Activated CD4-positive, CD25-positive, alpha-beta regulatory T cell (primary cell): ENCODE measurements around the gene C19orf67.
"Not testable (repeated sequence)": the region's sequence is repeated elsewhere in the genome, so short reads cannot be mapped to it uniquely, and the experiment has no call there.

ENCODE experiments used
- DNase-seq, 4 experiments: peaks; one replicate each; lab custom pipeline; 2025; lab: John Stamatoyannopoulos, UW

Gene C19orf67

DNA sequence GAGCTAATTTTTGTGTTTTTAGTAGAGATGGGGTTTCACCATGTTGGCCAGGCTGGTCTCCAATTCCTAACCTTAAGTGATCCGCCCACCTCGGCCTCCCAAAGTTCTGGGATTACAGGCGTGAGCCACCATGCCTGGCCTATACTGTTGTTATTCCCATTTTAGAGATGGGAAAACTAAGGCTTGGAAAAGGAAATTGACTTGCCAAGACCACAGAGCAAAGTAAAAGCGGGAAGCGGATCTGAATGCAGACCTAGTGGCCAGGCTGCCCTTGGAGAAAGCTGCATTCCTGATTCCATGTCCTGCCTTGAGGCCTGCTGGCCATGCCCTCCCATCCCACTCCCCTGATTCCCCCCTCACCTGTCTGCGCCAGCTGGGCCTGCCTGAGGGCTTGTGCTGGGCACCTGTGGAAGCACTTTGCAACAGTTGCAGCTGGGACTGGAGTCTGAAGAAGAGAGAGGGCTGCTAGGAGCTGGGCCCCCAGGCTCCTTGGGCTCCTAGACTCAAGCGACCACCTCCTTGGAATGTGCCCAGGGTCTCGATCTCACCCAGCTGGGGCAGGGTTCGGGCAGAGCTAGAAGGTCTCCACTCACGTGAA, 29.4 kb downstream of the C19orf67 start:
- no peak for DNase-seq

GRCh38 chr19:14055396-14055795, 30.2 kb downstream of the C19orf67 start:
- no peak for DNase-seq

GRCh38 chr19:14054721-14055120, 30.9 kb downstream of the C19orf67 start:
- DNase-seq = no peak

DNA sequence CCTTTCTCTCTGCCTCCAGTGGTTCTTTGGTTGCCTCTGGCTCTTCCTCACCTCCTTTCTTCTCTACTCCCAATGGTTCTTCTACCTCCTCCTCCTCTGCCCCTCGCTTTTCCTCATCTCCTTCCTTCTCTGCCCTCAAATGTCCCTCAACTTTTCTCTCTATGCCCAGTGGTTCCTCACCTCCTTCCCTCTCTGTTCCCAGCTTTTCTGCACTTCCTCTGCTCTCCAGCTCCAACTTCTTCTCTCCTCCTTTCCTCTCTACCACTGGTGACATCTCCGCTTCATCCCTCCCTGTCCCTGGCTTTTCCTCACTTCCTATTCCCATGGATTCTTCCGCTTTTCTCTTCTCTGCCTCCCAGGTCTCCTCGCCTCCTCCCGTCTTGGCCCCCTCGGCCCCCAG, 31.5 kb downstream of the C19orf67 start:
- DNase-seq = no peak

GRCh38 chr19:14053500-14053899, 32.1 kb downstream of the C19orf67 start:
- no peak for DNase-seq

DNA sequence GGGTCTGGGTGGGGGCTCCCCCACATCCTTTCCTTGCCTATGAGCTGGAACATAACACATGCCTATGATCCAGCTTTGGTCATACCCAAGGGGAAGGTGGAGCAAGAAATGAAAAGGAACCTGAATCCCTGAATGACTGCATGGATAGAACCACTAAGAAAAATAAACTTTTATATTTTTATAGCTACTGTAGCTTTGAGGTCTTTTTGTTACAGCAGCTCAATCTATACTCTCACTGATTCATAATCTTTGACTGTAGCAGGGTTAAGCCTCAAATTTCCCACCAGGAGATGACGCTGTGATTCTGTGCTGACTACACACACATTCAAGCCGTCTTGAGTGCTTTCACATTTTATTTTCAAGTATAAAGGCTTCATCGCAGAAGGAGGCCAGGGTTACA, 32.6 kb downstream of the C19orf67 start:
- no peak for DNase-seq

GRCh38 chr19:14052470-14052869, 33.1 kb downstream of the C19orf67 start:
- DNase-seq = no peak

DNA sequence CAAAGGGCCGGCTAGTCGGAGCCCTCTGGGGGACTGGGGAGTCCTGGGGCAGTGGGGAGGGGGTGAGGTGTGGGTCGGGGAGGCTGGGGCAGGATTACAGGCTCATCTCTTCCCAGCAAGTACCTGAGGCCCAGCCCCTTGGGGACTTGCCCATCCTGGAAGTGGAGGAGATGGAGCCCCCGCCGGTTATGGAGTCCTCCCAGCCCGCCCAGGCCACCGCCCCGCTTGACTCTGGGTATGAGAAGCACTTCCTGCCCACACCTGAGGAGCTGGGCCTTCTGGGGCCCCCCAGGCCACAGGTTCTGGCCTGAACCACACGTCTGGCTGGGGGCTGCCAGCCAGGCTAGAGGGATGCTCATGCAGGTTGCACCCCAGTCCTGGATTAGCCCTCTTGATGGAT, 33.6 kb downstream of the C19orf67 start:
- no peak for DNase-seq

GRCh38 chr19:14050961-14051360, 34.6 kb downstream of the C19orf67 start:
- DNase-seq = not testable (repeated sequence)

- no peak for DNase-seq
Observed at GRCh38 chr19:14050512-14050911, 35.1 kb downstream of the C19orf67 start.

- peak; percentile 48 to 73 (median 66) for DNase-seq
Observed at GRCh38 chr19:14048443-14049153, 37.0 kb downstream of the C19orf67 start.

GRCh38 chr19:14047866-14048265, 37.7 kb downstream of the C19orf67 start:
- DNase-seq = not testable (repeated sequence)

DNA sequence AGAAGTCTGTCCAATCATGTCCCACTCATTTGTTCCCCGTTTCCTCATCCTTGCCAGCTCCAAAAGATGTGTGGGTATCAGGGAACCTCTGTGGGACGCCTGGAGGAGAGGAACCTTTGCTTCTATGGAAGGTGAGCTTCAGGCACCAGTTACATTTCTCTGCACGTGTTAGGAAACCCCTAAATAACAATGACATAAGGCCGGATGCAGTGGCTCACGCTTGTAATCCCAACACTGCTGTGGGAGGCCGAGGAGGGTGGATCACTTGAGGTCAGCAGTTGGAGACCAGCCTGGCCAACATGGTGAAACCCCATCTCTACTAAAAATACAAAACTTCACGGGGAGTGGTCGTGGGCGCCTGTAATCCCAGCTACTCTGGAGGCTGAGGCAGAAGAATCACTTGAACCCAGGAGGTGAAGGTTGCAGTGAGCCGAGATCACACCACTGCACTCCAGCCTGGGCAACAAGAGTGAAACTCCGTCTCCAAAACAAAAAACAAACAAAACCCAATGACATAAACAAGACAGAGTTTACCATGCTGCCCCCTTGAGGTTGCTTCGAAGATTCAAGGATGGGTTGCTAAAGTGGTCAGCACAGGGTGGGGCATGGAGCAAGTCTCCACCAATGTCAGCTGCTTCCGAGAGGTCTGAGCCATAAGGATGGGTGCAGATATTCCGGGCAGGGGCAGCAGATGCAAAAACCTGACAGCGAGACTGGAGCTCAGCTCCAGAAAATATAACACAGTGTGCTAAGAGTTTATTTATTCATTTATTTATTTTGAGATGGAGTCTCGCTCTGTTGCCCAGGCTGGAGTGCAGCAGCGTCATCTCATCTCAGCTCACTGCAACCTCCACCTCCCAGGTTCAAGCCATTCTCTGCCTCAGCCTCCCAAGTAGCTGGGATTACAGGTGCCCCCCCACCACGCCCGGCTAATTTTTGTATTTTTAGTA, 42.6 kb downstream of the C19orf67 start:
- peak in 1 of 4 experiments; percentile 15 for DNase-seq

- no peak for DNase-seq
Observed at GRCh38 chr19:14039181-14039580, 46.4 kb downstream of the C19orf67 start.

DNA sequence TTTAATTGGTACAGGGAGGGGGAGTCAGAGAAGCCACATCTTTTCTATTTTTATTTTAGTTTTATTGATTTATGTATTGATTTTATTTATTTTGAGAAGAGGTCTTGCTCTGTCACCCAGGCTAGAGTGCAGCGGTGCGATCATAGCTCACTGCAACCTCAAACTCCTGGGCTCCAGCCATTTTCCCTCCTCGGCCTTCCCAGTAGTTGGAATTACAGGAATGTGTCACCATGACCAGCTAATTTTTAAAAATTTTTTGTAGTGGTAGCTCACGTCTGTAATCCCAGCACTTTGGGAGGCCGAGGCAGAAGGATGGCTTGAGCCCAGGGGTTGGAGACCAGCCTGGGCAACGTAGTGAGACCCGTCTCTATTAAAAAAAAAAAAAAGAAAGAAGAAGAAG, 49.9 kb downstream of the C19orf67 start:
- no peak for DNase-seq

DNA sequence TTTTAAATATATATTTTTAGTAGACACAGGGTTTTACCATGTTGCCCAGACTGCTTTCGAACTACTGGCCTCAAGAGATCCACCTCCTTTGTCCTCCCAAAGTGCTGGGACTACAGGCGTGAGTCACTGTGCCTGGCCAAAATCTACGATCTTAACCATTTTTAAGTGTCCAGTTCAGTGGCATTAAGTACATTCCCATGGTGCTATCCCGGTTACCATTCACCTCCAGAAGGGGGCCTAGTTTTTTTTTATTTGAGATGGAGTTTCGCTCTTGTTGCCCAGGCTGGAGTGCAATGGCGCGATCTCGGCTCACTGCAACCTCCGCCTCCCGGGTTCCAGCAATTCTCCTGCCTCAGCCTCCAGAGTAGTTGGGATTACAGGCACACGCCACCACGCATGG, 50.4 kb downstream of the C19orf67 start:
- not testable (repeated sequence) for DNase-seq

GRCh38 chr19:14033946-14034345, 51.6 kb downstream of the C19orf67 start:
- no peak for DNase-seq

- peak; percentile 46 to 84 (median 70) for DNase-seq
Observed at GRCh38 chr19:14031719-14032480, 53.7 kb downstream of the C19orf67 start, which contains the start of gene IL27RA. Gene IL27RA (plus strand): TSS chr19:14031762. CDS start chr19:14031873, 111 bp downstream.
